Measurements from ENCODE around the gene ALLC.

DNA sequence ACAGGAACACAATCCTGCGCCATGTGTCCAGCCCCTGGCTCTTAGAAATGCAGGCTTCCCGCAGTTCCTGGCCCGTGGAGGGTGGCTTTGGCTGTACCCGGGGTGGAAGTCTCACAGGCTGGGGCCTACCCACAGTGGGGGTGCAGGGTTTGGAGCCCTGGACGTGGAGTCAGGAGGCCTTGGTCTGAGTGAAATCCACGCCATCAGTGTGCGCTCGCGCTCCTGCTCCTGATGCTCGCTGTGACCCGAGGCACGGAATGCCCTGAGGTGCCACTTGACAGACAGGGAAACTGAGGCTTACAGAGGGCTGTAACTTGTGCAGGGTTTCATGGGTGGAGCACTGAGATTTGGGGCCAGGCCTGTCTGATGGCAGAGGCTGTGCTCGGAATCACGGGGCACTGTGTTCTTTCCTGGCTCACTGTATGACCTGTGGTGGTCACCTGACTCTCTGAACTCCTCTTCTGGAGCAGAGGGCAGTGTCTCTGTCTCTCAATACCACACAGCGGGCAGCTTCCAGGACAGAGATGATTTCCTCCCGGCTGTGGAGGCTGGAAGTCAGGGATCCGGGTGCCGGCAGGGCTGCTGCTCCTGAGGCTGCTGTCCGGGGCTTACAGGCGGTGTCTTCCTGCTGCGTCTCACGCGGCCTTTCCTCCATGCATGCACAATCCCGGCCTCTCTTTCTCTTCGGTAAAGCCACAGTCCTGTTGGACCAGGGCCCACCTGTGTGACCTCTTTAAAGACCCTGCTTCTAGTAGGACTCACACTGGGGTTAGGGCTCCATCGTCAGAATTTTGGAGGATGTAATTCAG lies 25.9 kb upstream of the ALLC start:
- TF ChIP-seq POLR2AphosphoS5 (IDR thresholded peaks at IDR 0.05; ENCODE audit: low read length) (no peak), MXI1 (IDR thresholded peaks at IDR 0.05; ENCODE audit: low read depth, low read length) (no peak), POLR2A (IDR thresholded peaks at IDR 0.05; ENCODE audit: low read depth, low read length) (no peak), NFYA (IDR thresholded peaks at IDR 0.05; ENCODE audit: borderline replicate concordance, low read depth, low read length) (no peak), DPF2 (IDR thresholded peaks at IDR 0.05) (no peak), YY1 (IDR thresholded peaks at IDR 0.05; ENCODE audit: low read depth, low read length) (no peak), SMAD1 (IDR thresholded peaks at IDR 0.05; ENCODE audit: low read depth, partially characterized antibody) (no peak), CEBPB (IDR thresholded peaks at IDR 0.05; ENCODE audit: borderline replicate concordance in 1 of 2, low read depth in 2 of 2, low read length in 2 of 2) (no peak), POU2F2 (IDR thresholded peaks at IDR 0.05; ENCODE audit: borderline replicate concordance, low read depth, low read length) (no peak)
- TF ChIP-seq, protein P1, sequence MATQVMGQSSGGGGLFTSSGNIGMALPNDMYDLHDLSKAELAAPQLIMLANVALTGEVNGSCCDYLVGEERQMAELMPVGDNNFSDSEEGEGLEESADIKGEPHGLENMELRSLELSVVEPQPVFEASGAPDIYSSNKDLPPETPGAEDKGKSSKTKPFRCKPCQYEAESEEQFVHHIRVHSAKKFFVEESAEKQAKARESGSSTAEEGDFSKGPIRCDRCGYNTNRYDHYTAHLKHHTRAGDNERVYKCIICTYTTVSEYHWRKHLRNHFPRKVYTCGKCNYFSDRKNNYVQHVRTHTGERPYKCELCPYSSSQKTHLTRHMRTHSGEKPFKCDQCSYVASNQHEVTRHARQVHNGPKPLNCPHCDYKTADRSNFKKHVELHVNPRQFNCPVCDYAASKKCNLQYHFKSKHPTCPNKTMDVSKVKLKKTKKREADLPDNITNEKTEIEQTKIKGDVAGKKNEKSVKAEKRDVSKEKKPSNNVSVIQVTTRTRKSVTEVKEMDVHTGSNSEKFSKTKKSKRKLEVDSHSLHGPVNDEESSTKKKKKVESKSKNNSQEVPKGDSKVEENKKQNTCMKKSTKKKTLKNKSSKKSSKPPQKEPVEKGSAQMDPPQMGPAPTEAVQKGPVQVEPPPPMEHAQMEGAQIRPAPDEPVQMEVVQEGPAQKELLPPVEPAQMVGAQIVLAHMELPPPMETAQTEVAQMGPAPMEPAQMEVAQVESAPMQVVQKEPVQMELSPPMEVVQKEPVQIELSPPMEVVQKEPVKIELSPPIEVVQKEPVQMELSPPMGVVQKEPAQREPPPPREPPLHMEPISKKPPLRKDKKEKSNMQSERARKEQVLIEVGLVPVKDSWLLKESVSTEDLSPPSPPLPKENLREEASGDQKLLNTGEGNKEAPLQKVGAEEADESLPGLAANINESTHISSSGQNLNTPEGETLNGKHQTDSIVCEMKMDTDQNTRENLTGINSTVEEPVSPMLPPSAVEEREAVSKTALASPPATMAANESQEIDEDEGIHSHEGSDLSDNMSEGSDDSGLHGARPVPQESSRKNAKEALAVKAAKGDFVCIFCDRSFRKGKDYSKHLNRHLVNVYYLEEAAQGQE (IDR thresholded peaks at IDR 0.05; ENCODE audit: low read depth, low read length) = no peak
- TF ChIP-seq, protein P2, sequence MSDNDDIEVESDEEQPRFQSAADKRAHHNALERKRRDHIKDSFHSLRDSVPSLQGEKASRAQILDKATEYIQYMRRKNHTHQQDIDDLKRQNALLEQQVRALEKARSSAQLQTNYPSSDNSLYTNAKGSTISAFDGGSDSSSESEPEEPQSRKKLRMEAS (IDR thresholded peaks at IDR 0.05; ENCODE audit: low read depth, low read length) = no peak
- TF ChIP-seq, protein P3, sequence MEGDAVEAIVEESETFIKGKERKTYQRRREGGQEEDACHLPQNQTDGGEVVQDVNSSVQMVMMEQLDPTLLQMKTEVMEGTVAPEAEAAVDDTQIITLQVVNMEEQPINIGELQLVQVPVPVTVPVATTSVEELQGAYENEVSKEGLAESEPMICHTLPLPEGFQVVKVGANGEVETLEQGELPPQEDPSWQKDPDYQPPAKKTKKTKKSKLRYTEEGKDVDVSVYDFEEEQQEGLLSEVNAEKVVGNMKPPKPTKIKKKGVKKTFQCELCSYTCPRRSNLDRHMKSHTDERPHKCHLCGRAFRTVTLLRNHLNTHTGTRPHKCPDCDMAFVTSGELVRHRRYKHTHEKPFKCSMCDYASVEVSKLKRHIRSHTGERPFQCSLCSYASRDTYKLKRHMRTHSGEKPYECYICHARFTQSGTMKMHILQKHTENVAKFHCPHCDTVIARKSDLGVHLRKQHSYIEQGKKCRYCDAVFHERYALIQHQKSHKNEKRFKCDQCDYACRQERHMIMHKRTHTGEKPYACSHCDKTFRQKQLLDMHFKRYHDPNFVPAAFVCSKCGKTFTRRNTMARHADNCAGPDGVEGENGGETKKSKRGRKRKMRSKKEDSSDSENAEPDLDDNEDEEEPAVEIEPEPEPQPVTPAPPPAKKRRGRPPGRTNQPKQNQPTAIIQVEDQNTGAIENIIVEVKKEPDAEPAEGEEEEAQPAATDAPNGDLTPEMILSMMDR (IDR thresholded peaks at IDR 0.05 in 2 of 3, conservative IDR thresholded peaks at IDR 0.05 in 1 of 3; ENCODE audit: control insufficient read depth in 2 of 3, extremely low read depth in 1 of 3, insufficient read depth in 1 of 3, low read depth in 3 of 3, low read length in 3 of 3) = no peak
- TF ChIP-seq, protein P4, sequence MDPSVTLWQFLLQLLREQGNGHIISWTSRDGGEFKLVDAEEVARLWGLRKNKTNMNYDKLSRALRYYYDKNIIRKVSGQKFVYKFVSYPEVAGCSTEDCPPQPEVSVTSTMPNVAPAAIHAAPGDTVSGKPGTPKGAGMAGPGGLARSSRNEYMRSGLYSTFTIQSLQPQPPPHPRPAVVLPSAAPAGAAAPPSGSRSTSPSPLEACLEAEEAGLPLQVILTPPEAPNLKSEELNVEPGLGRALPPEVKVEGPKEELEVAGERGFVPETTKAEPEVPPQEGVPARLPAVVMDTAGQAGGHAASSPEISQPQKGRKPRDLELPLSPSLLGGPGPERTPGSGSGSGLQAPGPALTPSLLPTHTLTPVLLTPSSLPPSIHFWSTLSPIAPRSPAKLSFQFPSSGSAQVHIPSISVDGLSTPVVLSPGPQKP (IDR thresholded peaks at IDR 0.05; ENCODE audit: low read depth, low read length) = no peak
- TF ChIP-seq, protein P5, sequence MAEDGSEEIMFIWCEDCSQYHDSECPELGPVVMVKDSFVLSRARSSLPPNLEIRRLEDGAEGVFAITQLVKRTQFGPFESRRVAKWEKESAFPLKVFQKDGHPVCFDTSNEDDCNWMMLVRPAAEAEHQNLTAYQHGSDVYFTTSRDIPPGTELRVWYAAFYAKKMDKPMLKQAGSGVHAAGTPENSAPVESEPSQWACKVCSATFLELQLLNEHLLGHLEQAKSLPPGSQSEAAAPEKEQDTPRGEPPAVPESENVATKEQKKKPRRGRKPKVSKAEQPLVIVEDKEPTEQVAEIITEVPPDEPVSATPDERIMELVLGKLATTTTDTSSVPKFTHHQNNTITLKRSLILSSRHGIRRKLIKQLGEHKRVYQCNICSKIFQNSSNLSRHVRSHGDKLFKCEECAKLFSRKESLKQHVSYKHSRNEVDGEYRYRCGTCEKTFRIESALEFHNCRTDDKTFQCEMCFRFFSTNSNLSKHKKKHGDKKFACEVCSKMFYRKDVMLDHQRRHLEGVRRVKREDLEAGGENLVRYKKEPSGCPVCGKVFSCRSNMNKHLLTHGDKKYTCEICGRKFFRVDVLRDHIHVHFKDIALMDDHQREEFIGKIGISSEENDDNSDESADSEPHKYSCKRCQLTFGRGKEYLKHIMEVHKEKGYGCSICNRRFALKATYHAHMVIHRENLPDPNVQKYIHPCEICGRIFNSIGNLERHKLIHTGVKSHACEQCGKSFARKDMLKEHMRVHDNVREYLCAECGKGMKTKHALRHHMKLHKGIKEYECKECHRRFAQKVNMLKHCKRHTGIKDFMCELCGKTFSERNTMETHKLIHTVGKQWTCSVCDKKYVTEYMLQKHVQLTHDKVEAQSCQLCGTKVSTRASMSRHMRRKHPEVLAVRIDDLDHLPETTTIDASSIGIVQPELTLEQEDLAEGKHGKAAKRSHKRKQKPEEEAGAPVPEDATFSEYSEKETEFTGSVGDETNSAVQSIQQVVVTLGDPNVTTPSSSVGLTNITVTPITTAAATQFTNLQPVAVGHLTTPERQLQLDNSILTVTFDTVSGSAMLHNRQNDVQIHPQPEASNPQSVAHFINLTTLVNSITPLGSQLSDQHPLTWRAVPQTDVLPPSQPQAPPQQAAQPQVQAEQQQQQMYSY (CRISPR knock-in tag; IDR thresholded peaks at IDR 0.05) = no peak

All from GM12878 (cell line).